B cell (primary cell): ENCODE data around the gene HDAC9. TPM values are rescaled to one million over a fixed set of nuclear protein-coding genes. Genes with fewer than 3 reads are reported as not detected.

ENCODE experiments used
- ATAC-seq: fragments of 200-7000 bp; cut with Tn5 transposase; one replicate; pipeline ENCODE4 v1.10.0; 2021; ENCODE audit warnings: low read depth, mild to moderate bottlenecking, moderate number of reproducible peaks, moderate library complexity
- CTCF ChIA-PET: fragments of 350-600 bp; sonication (Branson Sonifier 250); formaldehyde crosslinking; loops from one replicate; lab custom pipeline; 2021; ENCODE audit warnings: antibody characterized with exemption, inconsistent platforms; lab: Charles Lee
- POLR2A ChIA-PET: fragments of 350-600 bp; sonication (Branson Sonifier 250); formaldehyde crosslinking; loops from one replicate; lab custom pipeline; 2021; ENCODE audit warnings: antibody characterized with exemption; lab: Charles Lee
- DNase-seq: peaks from one replicate; pipeline ENCODE4 v3.0.0; 2013
- H2AFZ ChIP-seq: 2 replicates; pipeline ENCODE4 v1.6.1; 2012; ENCODE audit warnings: mild to moderate bottlenecking, low read depth, low read length; ENCODE audit not compliant: insufficient read depth, poor library complexity, severe bottlenecking
- H3K27ac ChIP-seq, 2 donors: 1 replicate in 1 of 2; 2 replicates in 1 of 2; pipeline ENCODE4 v1.5.1; 2012 to 2013; ENCODE audit warnings: low read length in 2 of 2, mild to moderate bottlenecking in 2 of 2, moderate library complexity in 1 of 2
- H3K27me3 ChIP-seq, 4 experiments: fragments of 200-600 bp in 1 of 4; sonication (generic) in 1 of 4; replicated peaks in 1 of 4; 1 replicate in 2 of 4; 2 replicates in 2 of 4; pipeline versions ENCODE4 v1.6.1 to v1.7.0; 2013 to 2016; ENCODE audit warnings: low read length in 3 of 4, mild to moderate bottlenecking in 2 of 4, mixed read lengths in 1 of 4, moderate library complexity in 1 of 4; ENCODE audit not compliant: insufficient read depth in 4 of 4, control insufficient read depth in 3 of 4; ENCODE audit errors: control extremely low read depth in 1 of 4
- H3K36me3 ChIP-seq, 2 experiments: replicated peaks in 1 of 2; 1 replicate in 1 of 2; 2 replicates in 1 of 2; pipeline versions ENCODE4 v1.6.1 to v1.7.1; 2013; ENCODE audit warnings: low read length in 1 of 2; ENCODE audit not compliant: insufficient read depth in 2 of 2, control insufficient read depth in 1 of 2; ENCODE audit errors: control extremely low read depth in 1 of 2, extremely low read depth in 1 of 2
- H3K4me1 ChIP-seq, 2 donors: fragments of 200-600 bp in 1 of 2; sonication (generic) in 1 of 2; 1 replicate in 1 of 2; 2 replicates in 1 of 2; pipeline versions ENCODE4 v1.5.1 to v1.6.1; 2013 to 2017; ENCODE audit warnings: low read length in 2 of 2; ENCODE audit not compliant: control insufficient read depth in 2 of 2, insufficient read depth in 2 of 2
- H3K4me2 ChIP-seq: replicated peaks from 2 replicates; pipeline ENCODE3; 2012; ENCODE audit warnings: mild to moderate bottlenecking, low read depth, low read length; ENCODE audit not compliant: poor library complexity, severe bottlenecking
- H3K4me3 ChIP-seq, 5 experiments: fragments of 200-600 bp in 1 of 5; sonication (generic) in 1 of 5; 1 replicate in 3 of 5; 2 replicates in 2 of 5; pipeline versions ENCODE4 v1.5.1 to v1.7.0; 2011 to 2016; ENCODE audit warnings: low read length in 4 of 5, mild to moderate bottlenecking in 4 of 5, low read depth in 2 of 5, control low read depth in 1 of 5, moderate library complexity in 1 of 5; ENCODE audit not compliant: insufficient read depth in 1 of 5; ENCODE audit errors: control extremely low read depth in 1 of 5, extremely low read depth in 1 of 5
- H3K79me2 ChIP-seq: fragments of 200-600 bp; sonication (generic); one replicate; pipeline ENCODE4 v1.6.0; 2016; ENCODE audit warnings: low read length; ENCODE audit not compliant: control insufficient read depth, insufficient read depth
- H3K9ac ChIP-seq: fragments of 200-600 bp; sonication (generic); 2 replicates; pipeline ENCODE4 v1.6.1; 2017; ENCODE audit warnings: mild to moderate bottlenecking, low read length, moderate library complexity
- H3K9me3 ChIP-seq, 3 donors: one replicate each; pipeline versions ENCODE4 v1.6.1 to v1.7.1; 2013; ENCODE audit warnings: low read length in 2 of 3; ENCODE audit not compliant: control insufficient read depth in 2 of 3, insufficient read depth in 1 of 3; ENCODE audit errors: control extremely low read depth in 1 of 3
- H4K20me1 ChIP-seq: 2 replicates; pipeline ENCODE4 v1.6.0; 2012; ENCODE audit warnings: mild to moderate bottlenecking, low read length; ENCODE audit not compliant: insufficient read depth, control insufficient read depth, poor library complexity, severe bottlenecking
- H3K27ac Mint-ChIP-seq: one replicate; pipeline ENCODE4 v1.8.0; 2021; ENCODE audit warnings: mixed read lengths
- H3K27me3 Mint-ChIP-seq: one replicate; pipeline ENCODE4 v1.8.0; 2021; ENCODE audit warnings: mixed read lengths
- H3K4me1 Mint-ChIP-seq: one replicate; pipeline ENCODE4 v1.8.0; 2021; ENCODE audit warnings: mixed read lengths
- H3K4me3 Mint-ChIP-seq: one replicate; pipeline ENCODE4 v1.8.0; 2021; ENCODE audit warnings: mixed read lengths
- H3K9me3 Mint-ChIP-seq: one replicate; pipeline ENCODE4 v1.8.0; 2022; ENCODE audit warnings: mixed read lengths; ENCODE audit not compliant: insufficient read depth
- EZH2 ChIP-seq: IDR thresholded peaks from 2 replicates; pipeline ENCODE4 v1.6.1; 2012; ENCODE audit warnings: borderline replicate concordance, low read depth, mild to moderate bottlenecking, moderate library complexity, low read length; ENCODE audit not compliant: insufficient read depth, poor library complexity, severe bottlenecking
- WGBS: methylation state at CpG from one replicate; pipeline ENCODE4 v1.1.5; 2013; ENCODE audit warnings: missing lambda C conversion rate; ENCODE audit not compliant: insufficient coverage; 5-methylcytosine and 5-hydroxymethylcytosine counted together
- intact Hi-C: fragments of 100-400 bp; cut with micrococcal nuclease; formaldehyde crosslinking; loops from one replicate; pipeline ENCODE4 v1.10.0; 2022
- polyA plus RNA-seq: library from polyadenylated mRNA; depleted of rRNA; stranded (reverse); fragments of >200 nt; gene quantifications from 2 replicates; pipeline ENCODE4 v1.2.3, GENCODE V29; 2012
- total RNA-seq, 2 donors: library from RNA; stranded (reverse); fragments of 120-200 nt in 1 of 2; gene quantifications; 1 replicate in 1 of 2; 2 replicates in 1 of 2; pipeline versions ENCODE4 v1.2.3 to v1.2.4, GENCODE V29; 2013 to 2022
- TF ChIP-seq, protein P1 (sequence below): fragments of 200-600 bp; IDR thresholded peaks from one replicate; pipeline ENCODE4 v1.8.0; 2022; ENCODE audit warnings: antibody characterized with exemption, mild to moderate bottlenecking

HDAC9 gene
- total and polyA plus RNA-seq, 2 donors (not counting 1 experiment from before 2014, with no cell fraction given), result 49.1 to 64.8 TPM

DNA sequence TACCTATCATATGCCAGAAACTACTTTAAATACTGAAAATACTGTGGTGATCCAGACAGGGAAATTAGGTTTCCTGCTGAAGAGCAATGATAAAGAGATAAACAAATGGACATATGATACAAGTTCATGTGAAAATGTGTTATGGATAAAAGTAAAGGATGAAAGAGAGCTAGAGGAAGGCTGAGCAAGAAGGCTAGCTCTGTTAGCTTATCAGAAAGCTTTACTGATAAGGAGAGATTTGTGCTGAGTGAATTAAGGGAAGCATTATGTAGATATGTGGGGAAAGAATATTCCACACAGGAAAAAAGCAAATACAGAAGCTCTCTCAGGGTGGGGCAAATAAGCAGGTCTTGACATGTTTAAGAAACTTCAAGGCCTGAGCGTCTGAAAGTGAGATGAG, 308.4 kb downstream of the HDAC9 start:
- no peaks in the 10 kb centered on the region for H3K4me1 ChIP-seq
- H3K4me2 ChIP-seq, result no peak overlapping the region
- WGBS, result no CpG with 5 or more reads among the region's 1 CpG
- Mint-ChIP-seq H3K9me3 (no peaks in the 10 kb centered on the region), H3K27me3 (no peaks in the 10 kb centered on the region), H3K27ac (no peak overlapping the region), H3K4me3 (no peak overlapping the region), H3K4me1 (no peaks in the 10 kb centered on the region)
- H3K9ac ChIP-seq, result no peak overlapping the region
- no peak for DNase-seq
- no peak for ATAC-seq
- H3K4me3 ChIP-seq, result no peak overlapping the region
- no peak for TF ChIP-seq EZH2
- TF ChIP-seq, protein P1, sequence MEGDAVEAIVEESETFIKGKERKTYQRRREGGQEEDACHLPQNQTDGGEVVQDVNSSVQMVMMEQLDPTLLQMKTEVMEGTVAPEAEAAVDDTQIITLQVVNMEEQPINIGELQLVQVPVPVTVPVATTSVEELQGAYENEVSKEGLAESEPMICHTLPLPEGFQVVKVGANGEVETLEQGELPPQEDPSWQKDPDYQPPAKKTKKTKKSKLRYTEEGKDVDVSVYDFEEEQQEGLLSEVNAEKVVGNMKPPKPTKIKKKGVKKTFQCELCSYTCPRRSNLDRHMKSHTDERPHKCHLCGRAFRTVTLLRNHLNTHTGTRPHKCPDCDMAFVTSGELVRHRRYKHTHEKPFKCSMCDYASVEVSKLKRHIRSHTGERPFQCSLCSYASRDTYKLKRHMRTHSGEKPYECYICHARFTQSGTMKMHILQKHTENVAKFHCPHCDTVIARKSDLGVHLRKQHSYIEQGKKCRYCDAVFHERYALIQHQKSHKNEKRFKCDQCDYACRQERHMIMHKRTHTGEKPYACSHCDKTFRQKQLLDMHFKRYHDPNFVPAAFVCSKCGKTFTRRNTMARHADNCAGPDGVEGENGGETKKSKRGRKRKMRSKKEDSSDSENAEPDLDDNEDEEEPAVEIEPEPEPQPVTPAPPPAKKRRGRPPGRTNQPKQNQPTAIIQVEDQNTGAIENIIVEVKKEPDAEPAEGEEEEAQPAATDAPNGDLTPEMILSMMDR, result no peak
- H3K9me3 ChIP-seq, result no peaks in the 10 kb centered on the region
- no peaks in the 10 kb centered on the region for H3K36me3 ChIP-seq
- no peaks in the 10 kb centered on the region for H3K79me2 ChIP-seq
- ChIA-PET CTCF (no interaction called here), POLR2A (no interaction called here)
- intact Hi-C loops, result no loop called here
- no peak overlapping the region for H2AFZ ChIP-seq
- no peak overlapping the region for H3K27ac ChIP-seq
- H4K20me1 ChIP-seq, result no peaks in the 10 kb centered on the region
- no peaks in the 10 kb centered on the region for H3K27me3 ChIP-seq

DNA sequence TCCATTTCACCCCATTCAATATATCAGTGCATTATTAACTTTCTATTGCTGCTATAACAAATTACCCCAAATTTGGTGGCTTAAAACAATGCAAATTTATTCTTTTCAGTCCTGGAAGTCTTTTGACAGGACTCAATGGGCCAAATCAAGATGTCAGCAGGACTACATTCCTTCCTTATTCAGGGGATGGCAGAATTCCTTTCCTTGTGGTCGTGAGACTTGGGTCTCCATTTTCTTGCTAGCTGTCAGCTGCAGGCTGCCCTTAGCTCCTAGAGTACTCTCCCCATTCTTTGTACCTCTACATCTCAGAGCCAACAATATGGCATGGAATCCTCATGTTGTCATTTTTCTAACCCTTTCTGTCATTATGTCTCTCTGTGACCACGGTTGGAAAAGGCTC, 310.6 kb downstream of the HDAC9 start:
- TF ChIP-seq, protein P1, result no peak
- no peak for TF ChIP-seq EZH2
- no peaks in the 10 kb centered on the region for H3K9me3 ChIP-seq
- H3K9ac ChIP-seq, result no peak overlapping the region
- no peak overlapping the region for H3K4me2 ChIP-seq
- H3K27me3 Mint-ChIP-seq, result no peaks in the 10 kb centered on the region
- ATAC-seq, result no peak
- DNase-seq, result no peak
- no peaks in the 10 kb centered on the region for H3K79me2 ChIP-seq
- intact Hi-C loops, result no loop called here
- H3K4me1 Mint-ChIP-seq, result no peaks in the 10 kb centered on the region
- no peaks in the 10 kb centered on the region for H3K9me3 Mint-ChIP-seq
- H3K4me1 ChIP-seq, result no peaks in the 10 kb centered on the region
- H3K36me3 ChIP-seq, result no peaks in the 10 kb centered on the region
- H3K27me3 ChIP-seq, result no peaks in the 10 kb centered on the region
- no peak overlapping the region for H3K27ac ChIP-seq
- no peak overlapping the region for H2AFZ ChIP-seq
- POLR2A ChIA-PET, result no interaction called here
- H3K4me3 Mint-ChIP-seq, result no peak overlapping the region
- 100% methylated on average over 1 of the region's 2 CpGs for WGBS
- H3K27ac Mint-ChIP-seq, result no peak overlapping the region
- CTCF ChIA-PET, result no interaction called here
- H4K20me1 ChIP-seq, result no peaks in the 10 kb centered on the region
- H3K4me3 ChIP-seq, result no peak overlapping the region
